Loucy (cell line): ENCODE data around the gene PARP1.

Experiments used
- EZH2phosphoT487 ChIP-seq: fragments of 200-600 bp; IDR thresholded peaks from 2 replicates; pipeline ENCODE4 v1.6.1; 2018; ENCODE audit warnings: antibody characterized with exemption, mild to moderate bottlenecking, moderate library complexity, borderline replicate concordance
- TF ChIP-seq, protein P1 (sequence below): fragments of 200-600 bp; sonication (generic); conservative IDR thresholded peaks from 2 replicates; pipeline ENCODE4 v1.5.1; 2014; ENCODE audit warnings: mild to moderate bottlenecking, antibody characterized with exemption, low read length

GRCh38 chr1:226443033-226443432 is 35.1 kb upstream of the PARP1 start:
- TF ChIP-seq, protein P1, sequence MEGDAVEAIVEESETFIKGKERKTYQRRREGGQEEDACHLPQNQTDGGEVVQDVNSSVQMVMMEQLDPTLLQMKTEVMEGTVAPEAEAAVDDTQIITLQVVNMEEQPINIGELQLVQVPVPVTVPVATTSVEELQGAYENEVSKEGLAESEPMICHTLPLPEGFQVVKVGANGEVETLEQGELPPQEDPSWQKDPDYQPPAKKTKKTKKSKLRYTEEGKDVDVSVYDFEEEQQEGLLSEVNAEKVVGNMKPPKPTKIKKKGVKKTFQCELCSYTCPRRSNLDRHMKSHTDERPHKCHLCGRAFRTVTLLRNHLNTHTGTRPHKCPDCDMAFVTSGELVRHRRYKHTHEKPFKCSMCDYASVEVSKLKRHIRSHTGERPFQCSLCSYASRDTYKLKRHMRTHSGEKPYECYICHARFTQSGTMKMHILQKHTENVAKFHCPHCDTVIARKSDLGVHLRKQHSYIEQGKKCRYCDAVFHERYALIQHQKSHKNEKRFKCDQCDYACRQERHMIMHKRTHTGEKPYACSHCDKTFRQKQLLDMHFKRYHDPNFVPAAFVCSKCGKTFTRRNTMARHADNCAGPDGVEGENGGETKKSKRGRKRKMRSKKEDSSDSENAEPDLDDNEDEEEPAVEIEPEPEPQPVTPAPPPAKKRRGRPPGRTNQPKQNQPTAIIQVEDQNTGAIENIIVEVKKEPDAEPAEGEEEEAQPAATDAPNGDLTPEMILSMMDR, result no peak
- TF ChIP-seq EZH2phosphoT487, result no peak
